Peyer's patch (tissue), 4 donors: ENCODE data around the gene PDLIM5.
"Not testable (repeated sequence)": the region's sequence is repeated elsewhere in the genome, so short reads cannot be mapped to it uniquely, and the experiment has no call there.

ENCODE experiments used
- CTCF ChIP-seq, 6 experiments: fragments of 450-650 bp in 4 of 6; fragments of 200-600 bp in 2 of 6; sonication (generic) in 1 of 6; IDR thresholded peaks; one replicate each; pipeline ENCODE4 v1.5.1; 2017 to 2019; ENCODE audit warnings: antibody characterized with exemption in 6 of 6, mild to moderate bottlenecking in 3 of 6, moderate library complexity in 1 of 6
- POLR2A ChIP-seq, 2 donors: fragments of 450-650 bp; IDR thresholded peaks; one replicate each; pipeline ENCODE4 v1.5.1; 2017; ENCODE audit warnings: antibody characterized with exemption in 2 of 2, mild to moderate bottlenecking in 2 of 2, moderate library complexity in 2 of 2

- not testable (repeated sequence) for TF ChIP-seq CTCF, POLR2A (IDR thresholded peaks at IDR 0.05)
Observed at GRCh38 chr4:94402439-94402838, 49.3 kb upstream of the PDLIM5 start.
